ENCODE data around the gene SPIB. TPM values are rescaled to one million over a fixed set of nuclear protein-coding genes. Genes with fewer than 3 reads are reported as not detected.
A peak's percentile ranks its signal among the peaks of the same experiment; 100 is the strongest.
"Not testable (repeated sequence)": the region's sequence is repeated elsewhere in the genome, so short reads cannot be mapped to it uniquely, and the experiment has no call there.

Gene SPIB
- total RNA-seq, 1 experiment from 2014 or later: not detected

DNA sequence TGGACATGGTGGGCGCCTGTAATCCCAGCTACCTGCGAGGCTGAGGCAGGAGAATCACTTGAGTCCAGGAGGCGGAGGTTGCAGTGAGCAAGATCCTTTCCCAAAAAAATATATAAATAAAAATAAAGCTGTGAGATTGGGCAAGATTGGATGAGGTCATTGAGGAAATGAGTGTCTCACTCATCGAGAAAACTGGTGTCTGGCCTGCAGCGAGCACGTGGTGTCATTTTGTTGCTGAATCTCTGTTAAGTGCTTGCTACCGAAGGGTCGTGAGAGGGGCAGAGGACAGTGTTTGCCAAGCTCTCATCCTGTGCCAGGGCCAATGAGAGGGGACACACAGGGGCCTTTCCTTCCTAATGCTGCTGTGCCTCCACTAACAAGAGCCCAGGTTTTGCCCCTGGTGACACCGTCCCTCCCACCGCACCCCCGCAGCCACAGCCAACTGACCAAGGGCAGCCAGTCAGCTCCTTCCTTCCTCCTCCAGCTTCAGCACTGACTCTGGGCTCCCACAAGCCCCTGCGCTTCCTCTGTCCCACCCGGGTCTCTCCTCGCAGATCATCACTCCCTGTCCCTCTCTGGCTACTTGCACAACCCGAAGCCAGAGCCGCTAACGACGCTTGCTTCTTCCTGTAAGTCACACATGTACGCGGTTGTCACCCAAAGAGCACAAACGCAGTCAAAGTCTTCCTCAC, 31.4 kb upstream of the SPIB start:
- DNase-seq (ENCODE audit: low read depth, low spot score): no peak
- in situ Hi-C loops (cut with HindIII; ENCODE audit: low pct_unique_long_range_greater_than_20kb, low sequenced_read_pairs): no loop called here

DNA sequence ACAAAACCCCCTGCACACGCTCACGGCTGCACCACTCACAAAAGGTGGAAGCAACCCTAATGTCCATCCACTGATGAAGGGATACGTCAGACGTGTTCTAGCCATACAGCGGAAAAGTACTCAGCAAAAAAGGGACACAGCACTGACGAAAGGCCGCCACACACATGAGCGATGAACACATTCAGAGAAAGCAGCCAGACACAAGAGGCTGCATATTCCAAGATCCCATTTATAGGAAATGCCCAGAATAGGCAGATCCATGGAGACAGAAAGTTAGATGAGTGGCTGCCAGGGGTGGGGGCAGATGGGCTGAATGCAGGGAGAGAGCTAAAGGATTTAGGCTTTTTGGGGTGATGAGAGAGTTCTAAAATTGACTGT, 30.9 kb upstream of the SPIB start:
- DNase-seq (ENCODE audit: low read depth, low spot score): no peak
- in situ Hi-C loops (cut with HindIII; ENCODE audit: low pct_unique_long_range_greater_than_20kb, low sequenced_read_pairs): no loop called here

DNA sequence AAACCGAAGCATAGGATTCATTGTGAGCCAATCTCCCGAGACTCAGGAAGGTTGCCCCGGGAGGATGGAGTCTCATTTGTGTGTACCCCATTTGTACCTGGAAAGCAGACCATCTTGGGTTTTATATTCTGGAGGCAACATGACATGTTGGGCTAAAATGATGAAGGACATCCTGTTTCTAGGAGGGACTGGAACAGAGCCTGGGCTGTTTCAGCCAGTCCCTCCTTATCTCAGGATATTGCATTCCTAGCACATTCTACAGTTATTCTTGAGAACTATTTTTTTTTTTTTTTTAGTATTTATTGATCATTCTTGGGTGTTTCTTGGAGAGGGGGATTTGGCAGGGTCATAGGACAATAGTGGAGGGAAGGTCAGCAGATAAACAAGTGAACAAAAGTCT, 28.4 kb upstream of the SPIB start:
- DNase-seq (ENCODE audit: low read depth, low spot score); in situ Hi-C loops (cut with HindIII; ENCODE audit: low pct_unique_long_range_greater_than_20kb, low sequenced_read_pairs): not testable (repeated sequence)

DNA sequence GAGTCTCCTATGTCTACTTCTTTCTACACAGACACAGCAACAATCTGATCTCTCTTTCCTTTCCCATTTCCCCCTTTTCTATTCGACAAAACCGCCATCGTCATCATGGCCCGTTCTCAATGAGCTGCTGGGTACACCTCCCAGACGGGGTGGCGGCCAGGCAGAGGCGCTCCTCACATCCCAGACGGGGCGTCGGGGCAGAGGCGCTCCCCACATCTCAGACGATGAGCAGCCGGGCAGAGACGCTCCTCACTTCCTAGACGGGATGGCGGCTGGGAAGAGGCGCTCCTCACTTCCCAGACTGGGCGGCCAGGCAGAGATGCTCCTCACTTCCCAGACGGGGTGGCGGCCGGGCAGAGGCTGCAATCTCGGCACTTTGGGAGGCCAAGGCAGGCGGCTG, 27.8 kb upstream of the SPIB start:
- in situ Hi-C loops (cut with HindIII; ENCODE audit: low pct_unique_long_range_greater_than_20kb, low sequenced_read_pairs); DNase-seq (ENCODE audit: low read depth, low spot score): not testable (repeated sequence)

DNA sequence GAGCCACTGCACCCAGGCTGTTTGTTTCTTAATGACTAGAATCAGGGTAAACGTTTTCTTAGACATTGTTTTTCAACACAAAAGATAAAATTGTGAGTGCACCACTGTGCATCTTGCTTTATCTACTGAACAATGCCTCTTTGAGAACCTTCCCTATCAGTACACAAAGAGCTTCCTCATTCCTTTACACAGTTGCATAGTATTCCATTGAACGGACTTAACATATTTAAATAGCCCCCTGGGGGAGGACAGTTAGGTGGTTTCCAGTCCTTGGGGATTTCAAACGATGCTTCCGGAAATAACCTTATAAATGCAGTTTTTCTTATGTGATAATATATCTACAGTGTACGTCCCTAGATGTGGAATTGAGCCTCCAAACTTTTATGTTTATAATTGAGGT, 26.0 kb upstream of the SPIB start:
- DNase-seq (ENCODE audit: low read depth, low spot score): peak; percentile 50
- in situ Hi-C loops (cut with HindIII; ENCODE audit: low pct_unique_long_range_greater_than_20kb, low sequenced_read_pairs): no loop called here

DNA sequence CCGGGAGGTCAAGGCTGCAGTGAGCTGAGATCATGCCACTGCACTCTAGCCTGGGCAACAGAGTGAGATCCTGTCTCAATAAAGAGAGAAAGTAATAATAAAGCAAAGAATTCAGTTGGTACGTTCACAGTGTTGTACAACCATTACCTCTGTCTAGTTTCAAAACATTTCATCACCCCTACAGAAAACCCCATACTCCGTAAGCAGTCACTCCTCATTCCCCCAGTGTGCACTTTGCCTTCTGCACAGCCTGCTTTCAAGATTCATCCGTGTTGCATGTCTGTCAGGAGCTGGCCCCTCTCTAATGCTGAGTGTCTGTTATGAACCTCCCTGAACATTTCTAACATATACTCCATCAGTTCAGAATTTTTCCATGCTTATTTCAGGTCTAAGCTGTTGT, 25.1 kb upstream of the SPIB start:
- in situ Hi-C loops (cut with HindIII; ENCODE audit: low pct_unique_long_range_greater_than_20kb, low sequenced_read_pairs): no loop called here
- no peak for DNase-seq (ENCODE audit: low read depth, low spot score)

DNA sequence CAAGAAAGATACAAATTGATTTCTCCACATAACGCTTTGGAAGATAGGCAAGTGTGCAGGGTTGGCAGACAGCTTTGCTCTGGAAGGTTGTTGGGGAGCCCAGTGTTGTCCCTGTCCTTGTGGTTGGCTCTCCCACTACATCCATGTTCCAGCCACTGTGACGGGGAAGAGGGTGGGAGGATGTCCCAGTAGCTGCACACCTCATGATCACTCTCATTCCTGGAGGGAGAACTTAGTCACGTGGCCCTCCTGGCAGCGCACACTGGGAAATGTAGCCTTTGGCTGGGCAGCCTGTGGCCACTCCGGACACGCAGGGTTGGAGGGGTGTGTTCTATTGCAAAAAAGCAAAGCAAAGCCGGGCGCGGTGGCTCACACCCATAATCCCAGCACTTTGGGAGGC, 24.7 kb upstream of the SPIB start:
- in situ Hi-C loops (cut with HindIII; ENCODE audit: low pct_unique_long_range_greater_than_20kb, low sequenced_read_pairs): no loop called here
- DNase-seq (ENCODE audit: low read depth, low spot score): no peak

DNA sequence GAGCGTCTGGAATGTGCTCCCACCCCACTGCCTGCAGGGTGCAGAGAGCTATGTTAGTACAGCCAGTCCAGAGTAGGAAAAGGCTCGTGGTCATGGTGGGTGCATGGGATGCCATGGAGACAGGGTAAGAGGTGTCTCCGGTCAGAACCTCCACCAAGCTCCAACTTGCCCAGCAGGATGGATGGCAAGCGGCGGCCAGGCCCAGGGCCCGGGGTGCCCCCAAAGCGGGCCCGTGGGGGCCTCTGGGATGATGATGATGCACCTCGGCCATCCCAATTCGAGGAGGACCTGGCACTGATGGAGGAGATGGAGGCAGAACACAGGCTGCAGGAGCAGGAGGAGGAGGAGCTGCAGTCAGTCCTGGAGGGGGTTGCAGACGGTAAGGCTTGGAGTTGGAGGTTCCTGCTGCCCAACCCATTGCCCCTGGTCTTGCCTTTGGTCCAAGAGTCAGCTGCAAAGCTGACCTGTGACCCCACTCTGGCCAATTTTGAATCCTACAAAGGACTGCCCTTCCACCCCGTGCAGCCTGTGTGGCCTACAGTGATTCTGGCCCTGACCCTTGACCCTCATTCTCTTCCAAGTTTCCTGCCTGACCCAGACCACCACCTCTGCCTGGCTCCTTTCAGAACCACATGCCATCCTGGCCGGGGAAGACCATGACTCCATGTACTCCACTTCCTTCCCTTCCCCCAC, 19.9 kb upstream of the SPIB start:
- no peak for DNase-seq (ENCODE audit: low read depth, low spot score)
- in situ Hi-C loops (cut with HindIII; ENCODE audit: low pct_unique_long_range_greater_than_20kb, low sequenced_read_pairs): no loop called here

DNA sequence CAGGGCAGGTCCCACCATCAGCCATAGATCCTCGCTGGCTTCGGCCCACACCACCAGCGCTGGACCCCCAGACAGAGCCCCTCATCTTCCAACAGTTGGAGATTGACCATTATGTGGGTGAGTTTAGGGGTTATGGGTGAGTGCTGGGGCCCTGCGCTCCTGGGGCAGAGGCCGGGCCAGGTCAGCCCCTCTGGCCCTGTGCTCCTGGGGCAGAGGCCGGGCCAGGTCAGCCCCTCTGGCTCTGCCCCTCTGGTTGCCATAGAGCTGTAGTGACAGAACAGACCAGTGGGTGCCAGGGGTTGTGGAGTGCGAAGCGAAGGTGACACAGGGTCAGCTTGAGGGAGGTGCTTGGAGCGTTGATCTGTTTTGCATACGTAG, 19.4 kb upstream of the SPIB start:
- in situ Hi-C loops (cut with HindIII; ENCODE audit: low pct_unique_long_range_greater_than_20kb, low sequenced_read_pairs): no loop called here

DNA sequence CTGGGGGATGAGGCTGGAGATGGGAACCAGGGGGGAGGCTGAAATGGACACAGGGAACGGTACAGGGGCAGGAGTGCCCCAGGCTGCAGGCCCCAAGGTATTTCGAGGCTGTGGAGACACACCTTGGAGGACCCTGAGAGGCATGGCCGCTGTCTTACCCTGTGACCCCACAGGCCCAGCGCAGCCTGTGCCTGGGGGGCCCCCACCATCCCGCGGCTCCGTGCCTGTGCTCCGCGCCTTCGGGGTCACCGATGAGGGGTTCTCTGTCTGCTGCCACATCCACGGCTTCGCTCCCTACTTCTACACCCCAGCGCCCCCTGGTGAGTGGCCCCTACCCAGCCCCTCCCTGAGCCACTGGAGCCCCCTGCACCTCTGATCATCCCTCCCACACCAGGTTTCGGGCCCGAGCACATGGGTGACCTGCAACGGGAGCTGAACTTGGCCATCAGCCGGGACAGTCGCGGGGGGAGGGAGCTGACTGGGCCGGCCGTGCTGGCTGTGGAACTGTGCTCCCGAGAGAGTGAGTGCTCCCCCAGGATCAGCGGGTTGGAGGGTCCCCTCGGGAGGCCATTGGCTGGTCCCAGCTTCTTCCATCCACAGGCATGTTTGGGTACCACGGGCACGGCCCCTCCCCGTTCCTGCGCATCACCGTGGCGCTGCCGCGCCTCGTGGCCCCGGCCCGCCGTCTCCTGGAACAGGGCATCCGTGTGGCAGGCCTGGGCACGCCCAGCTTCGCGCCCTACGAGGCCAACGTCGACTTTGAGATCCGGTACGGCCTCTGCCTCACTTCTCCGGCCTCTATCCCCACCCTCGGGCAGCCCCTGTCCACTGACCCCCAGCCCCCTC, 16.9 kb upstream of the SPIB start:
- in situ Hi-C loops (cut with HindIII; ENCODE audit: low pct_unique_long_range_greater_than_20kb, low sequenced_read_pairs): no loop called here
- no peak for DNase-seq (ENCODE audit: low read depth, low spot score)

More for the DNA sequence above, 19.4 kb upstream of the SPIB start:
- no peak for DNase-seq (ENCODE audit: low read depth, low spot score)

DNA sequence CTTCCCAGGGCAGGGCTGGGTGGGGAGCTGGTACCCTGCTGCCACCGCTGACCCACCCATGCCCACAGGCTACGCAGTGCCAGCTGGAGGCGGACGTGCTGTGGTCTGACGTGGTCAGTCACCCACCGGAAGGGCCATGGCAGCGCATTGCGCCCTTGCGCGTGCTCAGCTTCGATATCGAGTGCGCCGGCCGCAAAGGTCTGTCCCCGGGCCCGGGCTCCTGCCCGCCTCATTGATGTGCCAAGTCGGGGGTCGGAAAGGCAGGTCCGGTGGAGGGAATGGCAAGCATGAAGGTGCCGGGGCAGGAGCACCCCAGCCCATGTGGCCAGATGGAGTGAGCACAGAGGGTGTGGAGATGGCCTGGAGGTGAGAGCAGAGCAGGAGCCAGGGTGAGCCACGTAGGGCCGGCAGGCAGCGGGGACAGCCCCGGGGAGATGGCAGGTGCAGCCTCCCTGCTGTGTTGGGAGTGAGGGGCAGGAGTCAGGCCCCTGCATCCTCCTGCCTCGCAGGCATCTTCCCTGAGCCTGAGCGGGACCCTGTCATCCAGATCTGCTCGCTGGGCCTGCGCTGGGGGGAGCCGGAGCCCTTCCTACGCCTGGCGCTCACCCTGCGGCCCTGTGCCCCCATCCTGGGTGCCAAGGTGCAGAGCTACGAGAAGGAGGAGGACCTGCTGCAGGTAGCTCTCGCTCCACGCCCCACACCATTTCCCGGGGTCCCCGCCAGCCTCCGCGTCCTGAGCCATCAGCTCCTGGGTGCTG, 16.0 kb upstream of the SPIB start:
- DNase-seq (ENCODE audit: low read depth, low spot score): no peak
- in situ Hi-C loops (cut with HindIII; ENCODE audit: low pct_unique_long_range_greater_than_20kb, low sequenced_read_pairs): no loop called here

DNA sequence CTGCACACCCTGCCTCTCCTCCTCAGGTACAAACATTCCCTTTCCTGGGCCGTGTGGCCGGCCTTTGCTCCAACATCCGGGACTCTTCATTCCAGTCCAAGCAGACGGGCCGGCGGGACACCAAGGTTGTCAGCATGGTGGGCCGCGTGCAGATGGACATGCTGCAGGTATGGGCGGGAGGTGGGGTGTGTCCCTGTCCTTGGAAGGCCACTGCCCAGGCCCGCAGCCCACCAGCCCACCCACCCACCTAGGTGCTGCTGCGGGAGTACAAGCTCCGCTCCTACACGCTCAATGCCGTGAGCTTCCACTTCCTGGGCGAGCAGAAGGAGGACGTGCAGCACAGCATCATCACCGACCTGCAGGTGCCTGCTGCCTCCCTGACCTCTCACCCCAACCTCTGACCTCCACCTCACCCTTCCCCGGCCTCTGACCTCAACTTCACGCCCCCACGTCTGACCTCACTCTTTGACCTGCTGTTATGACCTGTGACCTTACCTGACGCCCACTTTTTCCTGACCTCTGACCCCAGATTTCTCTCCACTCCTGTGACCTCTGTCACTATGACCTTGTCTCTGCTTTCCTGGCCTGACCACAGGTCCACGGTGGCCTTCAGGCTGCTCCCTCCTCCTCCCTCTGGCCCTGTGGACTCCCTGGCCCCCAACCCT, 12.4 kb upstream of the SPIB start:
- in situ Hi-C loops (cut with HindIII; ENCODE audit: low pct_unique_long_range_greater_than_20kb, low sequenced_read_pairs): no loop called here
- no peak for DNase-seq (ENCODE audit: low read depth, low spot score)

DNA sequence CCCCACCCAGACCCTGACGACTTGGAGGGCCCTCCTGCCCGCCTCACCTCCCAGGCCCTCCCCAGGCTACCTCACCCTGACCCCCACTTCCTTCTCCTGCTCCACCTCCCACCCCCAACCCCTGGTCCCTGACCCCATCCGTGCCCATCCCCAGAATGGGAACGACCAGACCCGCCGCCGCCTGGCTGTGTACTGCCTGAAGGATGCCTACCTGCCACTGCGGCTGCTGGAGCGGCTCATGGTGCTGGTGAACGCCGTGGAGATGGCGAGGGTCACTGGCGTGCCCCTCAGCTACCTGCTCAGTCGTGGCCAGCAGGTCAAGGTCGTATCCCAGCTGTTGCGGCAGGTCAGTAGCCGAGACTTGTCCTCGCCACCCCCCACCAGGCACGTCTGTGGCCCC, 11.9 kb upstream of the SPIB start:
- DNase-seq (ENCODE audit: low read depth, low spot score): no peak
- in situ Hi-C loops (cut with HindIII; ENCODE audit: low pct_unique_long_range_greater_than_20kb, low sequenced_read_pairs): no loop called here

DNA sequence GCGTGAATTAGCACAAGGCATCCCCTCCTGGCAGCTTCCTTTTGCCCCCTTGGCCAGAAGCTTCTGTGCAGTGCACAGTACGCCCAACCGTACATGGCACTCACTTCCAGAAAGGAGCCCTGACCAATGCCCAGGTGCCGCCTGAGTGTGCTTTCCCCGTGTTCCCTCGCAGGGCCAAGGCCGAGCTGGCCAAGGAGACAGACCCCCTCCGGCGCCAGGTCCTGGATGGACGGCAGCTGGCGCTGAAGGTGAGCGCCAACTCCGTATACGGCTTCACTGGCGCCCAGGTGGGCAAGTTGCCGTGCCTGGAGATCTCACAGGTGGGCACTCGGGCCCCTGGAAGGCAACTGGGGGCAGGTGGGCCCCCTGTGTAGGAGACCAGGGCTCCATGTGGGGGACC, 9.4 kb upstream of the SPIB start:
- no peak for DNase-seq (ENCODE audit: low read depth, low spot score)
- in situ Hi-C loops (cut with HindIII; ENCODE audit: low pct_unique_long_range_greater_than_20kb, low sequenced_read_pairs): no loop called here

DNA sequence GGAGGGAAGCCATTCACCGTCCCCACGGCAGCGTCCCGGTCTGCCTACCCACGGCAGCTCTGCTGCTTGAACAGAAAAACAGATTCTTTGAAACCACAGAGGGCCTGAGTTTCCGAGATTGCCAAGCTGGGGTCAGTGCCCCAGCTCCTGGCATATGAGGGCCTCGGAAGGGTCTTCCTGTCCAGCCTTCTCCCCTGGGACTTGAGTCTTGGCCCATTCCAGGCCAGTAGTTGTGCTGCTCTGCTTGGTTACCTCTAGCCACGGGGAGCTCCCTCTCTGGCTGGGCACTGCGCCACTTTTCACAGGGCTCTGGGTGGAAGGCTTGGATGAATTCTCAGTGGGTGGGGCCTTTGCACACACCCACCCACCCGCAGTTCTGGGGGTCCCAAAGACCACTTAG, 8.6 kb upstream of the SPIB start:
- no peak for DNase-seq (ENCODE audit: low read depth, low spot score)
- in situ Hi-C loops (cut with HindIII; ENCODE audit: low pct_unique_long_range_greater_than_20kb, low sequenced_read_pairs): no loop called here

DNA sequence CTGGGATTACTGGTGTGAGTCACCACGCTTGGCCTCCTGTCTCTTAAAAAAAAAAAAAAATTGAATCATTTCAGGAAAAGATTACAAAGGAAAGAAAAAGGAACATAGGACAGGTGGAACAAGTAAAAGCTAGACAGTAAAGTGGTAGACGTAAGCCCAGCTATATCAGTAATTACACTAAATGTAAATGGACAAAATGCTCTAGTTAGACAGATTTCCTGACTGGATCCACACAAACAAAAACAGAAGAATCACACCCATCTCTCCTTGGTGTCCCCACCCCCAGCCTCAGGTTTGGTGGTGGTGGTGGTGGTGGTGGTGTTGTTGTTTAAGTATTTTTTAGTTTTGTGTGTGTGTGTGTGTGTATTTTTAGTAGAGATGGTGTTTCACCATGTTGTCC, 6.3 kb upstream of the SPIB start:
- no peak for DNase-seq (ENCODE audit: low read depth, low spot score)
- in situ Hi-C loops (cut with HindIII; ENCODE audit: low pct_unique_long_range_greater_than_20kb, low sequenced_read_pairs): no loop called here

DNA sequence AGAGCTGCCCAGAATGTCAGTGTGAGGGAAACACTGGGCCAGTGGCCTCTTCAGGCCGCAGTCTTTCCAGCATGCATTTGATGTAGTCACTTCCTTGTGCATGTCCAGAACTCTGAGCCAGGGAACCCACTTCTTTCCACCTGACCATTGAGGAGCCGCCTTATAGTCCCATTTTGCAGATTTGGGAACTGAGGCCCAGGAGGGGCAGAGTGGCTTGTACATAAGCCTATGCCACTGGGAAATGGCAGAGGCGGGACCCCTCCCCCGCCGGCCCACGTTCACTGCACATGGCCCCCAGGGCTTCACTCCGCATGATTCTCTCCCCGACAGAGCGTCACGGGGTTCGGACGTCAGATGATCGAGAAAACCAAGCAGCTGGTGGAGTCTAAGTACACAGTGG, 5.6 kb upstream of the SPIB start:
- in situ Hi-C loops (cut with HindIII; ENCODE audit: low pct_unique_long_range_greater_than_20kb, low sequenced_read_pairs): no loop called here
- DNase-seq (ENCODE audit: low read depth, low spot score): no peak

DNA sequence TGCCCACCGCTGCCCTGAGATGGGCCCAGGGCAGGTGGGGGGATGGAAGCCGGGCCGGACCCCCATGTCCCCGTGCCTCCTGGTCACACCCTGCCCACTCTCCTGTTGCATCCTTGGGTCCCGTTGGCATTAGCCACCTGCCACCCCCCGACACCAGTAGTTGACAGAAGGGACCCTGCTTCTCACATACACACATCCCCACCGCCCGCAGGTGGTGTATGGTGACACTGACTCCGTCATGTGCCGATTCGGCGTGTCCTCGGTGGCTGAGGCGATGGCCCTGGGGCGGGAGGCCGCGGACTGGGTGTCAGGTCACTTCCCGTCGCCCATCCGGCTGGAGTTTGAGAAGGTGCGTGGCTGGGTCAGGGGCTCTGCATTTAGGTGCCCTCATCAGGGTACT, 5.2 kb upstream of the SPIB start:
- no peak for DNase-seq (ENCODE audit: low read depth, low spot score)
- in situ Hi-C loops (cut with HindIII; ENCODE audit: low pct_unique_long_range_greater_than_20kb, low sequenced_read_pairs): no loop called here
